Right lobe of liver (tissue), 4 donors: Measurements from ENCODE around the gene MEF2C.

Source experiments
- CTCF ChIP-seq, 4 donors: fragments of 200-600 bp in 3 of 4; fragments of 450-650 bp in 1 of 4; IDR thresholded peaks; one replicate each; pipeline versions ENCODE4 v1.5.1 to v1.8.0; 2016 to 2022; ENCODE audit warnings: antibody characterized with exemption in 4 of 4, mild to moderate bottlenecking in 2 of 4
- POLR2A ChIP-seq: fragments of 450-650 bp; IDR thresholded peaks from one replicate; pipeline ENCODE4 v1.6.1; 2017; ENCODE audit warnings: antibody characterized with exemption, mild to moderate bottlenecking
- donor health status: DM: no; HTN: no; CAD: no.
- donor health status: DM: no; HTN: no; CAD: no.
- donor health status: DM: no; HTN: yes; CAD: no.

GRCh38 chr5:88732181-88732633 lies 150.8 kb downstream of the MEF2C start:
- TF ChIP-seq POLR2A (no peak), CTCF (IDR thresholded peaks at IDR 0.05) (no peak)
